Caco-2 (cell line): ENCODE data around the gene GIPC2. TPM values are rescaled to one million over a fixed set of nuclear protein-coding genes. Genes with fewer than 3 reads are reported as not detected.
"Not testable (repeated sequence)": the region's sequence is repeated elsewhere in the genome, so short reads cannot be mapped to it uniquely, and the experiment has no call there.

Experiments used
- BruUV-seq: library from RNA; stranded (reverse); fragments of 400-500 nt; replicated peaks from 2 replicates; lab custom pipeline; 2021; lab: Mats Ljungman, UMichigan
- CTCF ChIA-PET: fragments of 300-600 bp; sonication (Branson Sonifier 250); formaldehyde crosslinking; loops from one replicate; lab custom pipeline; 2022; ENCODE audit warnings: antibody characterized with exemption; lab: Charles Lee
- POLR2A ChIA-PET: fragments of 300-600 bp; sonication (Branson Sonifier 250); formaldehyde crosslinking; loops from one replicate; lab custom pipeline; 2022; ENCODE audit warnings: antibody characterized with exemption; lab: Charles Lee
- DNase-seq, 2 experiments: peaks; one replicate each; pipeline versions ENCODE4 v3.0.0 to v3.0.0-alpha.2; 2020 to 2022
- H3K27me3 ChIP-seq: replicated peaks from 2 replicates; pipeline ENCODE4 v1.6.0; 2011; ENCODE audit warnings: low read length; ENCODE audit not compliant: control insufficient read depth, insufficient read depth
- H3K36me3 ChIP-seq: 2 replicates; pipeline ENCODE4 v1.5.1; 2011; ENCODE audit warnings: low read length; ENCODE audit not compliant: control insufficient read depth, insufficient read depth
- H3K4me1 ChIP-seq: fragments of 250-450 bp; sonication (Bioruptor Pico); 2 replicates; pipeline ENCODE4 v1.5.1; 2020; ENCODE audit warnings: mild to moderate bottlenecking
- H3K4me3 ChIP-seq: 2 replicates; pipeline ENCODE4 v1.5.1; 2011; ENCODE audit warnings: low read depth, mild to moderate bottlenecking, control low read depth, low read length
- H3K9me3 ChIP-seq: fragments of 250-450 bp; sonication (Bioruptor Pico); 2 replicates; pipeline ENCODE4 v1.5.1; 2020; ENCODE audit warnings: mild to moderate bottlenecking, moderate library complexity
- H3K27ac Mint-ChIP-seq: one replicate; pipeline ENCODE4 v1.8.0; 2022; ENCODE audit warnings: mixed read lengths; ENCODE audit not compliant: unreplicated experiment
- H3K27me3 Mint-ChIP-seq: one replicate; pipeline ENCODE4 v1.8.0; 2022; ENCODE audit warnings: mixed read lengths; ENCODE audit not compliant: insufficient read depth, unreplicated experiment
- H3K36me3 Mint-ChIP-seq: one replicate; pipeline ENCODE4 v1.8.0; 2022; ENCODE audit warnings: mild to moderate bottlenecking, mixed read lengths; ENCODE audit not compliant: insufficient read depth, unreplicated experiment
- H3K4me1 Mint-ChIP-seq: one replicate; pipeline ENCODE4 v1.8.0; 2022; ENCODE audit warnings: low read depth, mixed read lengths; ENCODE audit not compliant: unreplicated experiment
- H3K4me3 Mint-ChIP-seq: one replicate; pipeline ENCODE4 v1.8.0; 2022; ENCODE audit warnings: mild to moderate bottlenecking, moderate library complexity, mixed read lengths; ENCODE audit not compliant: unreplicated experiment
- H3K9me3 Mint-ChIP-seq: one replicate; pipeline ENCODE4 v1.8.0; 2022; ENCODE audit warnings: mixed read lengths; ENCODE audit not compliant: unreplicated experiment
- intact Hi-C: fragments of 100-400 bp; cut with micrococcal nuclease; formaldehyde crosslinking; loops from one replicate; pipeline ENCODE4 v1.10.0; 2022; ENCODE audit not compliant: unreplicated experiment
- total RNA-seq: library from RNA; stranded (reverse); gene quantifications from 2 replicates; pipeline ENCODE4 v1.2.3, GENCODE V29; 2022
- TF ChIP-seq, protein P1 (sequence below), 2 experiments: fragments of 200-600 bp in 1 of 2; IDR thresholded peaks; 1 replicate in 1 of 2; 2 replicates in 1 of 2; pipeline versions ENCODE4 v1.5.1 to v1.8.0; 2011 to 2022; ENCODE audit warnings: antibody characterized with exemption in 1 of 2, control low read depth in 1 of 2, inconsistent platforms in 1 of 2, low read depth in 1 of 2, low read length in 1 of 2, mild to moderate bottlenecking in 1 of 2, moderate library complexity in 1 of 2; ENCODE audit not compliant: insufficient read depth in 1 of 2, severe bottlenecking in 1 of 2, unreplicated experiment in 1 of 2

The GIPC2 gene
- total RNA-seq, 1 experiment from 2014 or later: 4.4 TPM

DNA sequence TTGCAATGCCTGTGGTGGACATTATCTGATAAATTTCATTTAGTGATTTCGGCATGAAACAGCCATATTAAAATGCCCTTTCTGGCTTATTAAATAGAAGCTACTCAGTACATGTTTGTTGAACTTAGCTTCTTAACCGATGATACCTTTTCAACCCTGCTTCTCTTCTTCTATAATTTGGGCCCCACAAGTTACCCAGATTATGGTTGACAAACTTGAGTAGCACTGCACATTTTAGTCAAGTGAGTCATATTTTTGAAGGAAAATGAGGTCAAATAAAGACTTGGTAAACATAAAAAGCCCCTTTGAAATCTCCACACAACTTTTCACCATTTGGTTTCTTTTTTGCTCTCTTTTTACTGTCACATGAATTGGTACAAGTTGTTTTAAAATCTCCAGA, 33.8 kb downstream of the GIPC2 start:
- no peak overlapping the region for H3K27ac Mint-ChIP-seq
- POLR2A ChIA-PET: no interaction called here

DNA sequence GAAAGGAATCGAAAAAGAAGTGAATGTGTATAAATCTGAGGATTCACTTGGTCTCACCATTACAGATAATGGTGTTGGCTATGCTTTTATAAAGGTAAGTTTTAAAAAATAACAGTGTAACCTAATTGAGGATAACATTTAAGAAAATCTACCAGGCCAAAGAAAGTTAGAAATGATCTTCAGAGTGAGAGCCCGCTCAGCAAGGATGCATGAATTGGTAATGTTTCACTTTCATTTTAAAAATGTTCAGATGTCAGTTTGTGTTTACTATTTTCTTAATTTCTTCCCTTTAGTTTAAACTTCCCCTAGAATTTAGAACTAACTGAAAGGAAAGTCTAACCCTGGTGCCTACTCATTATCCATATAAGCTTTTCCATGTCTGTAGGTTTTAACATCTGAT, 35.0 kb downstream of the GIPC2 start:
- Mint-ChIP-seq H3K27ac (no peak overlapping the region), H3K36me3 (no peaks in the 10 kb centered on the region), H3K27me3 (no peaks in the 10 kb centered on the region), H3K4me3 (no peak overlapping the region), H3K4me1 (peaks cover 7% of the 10 kb centered on the region), H3K9me3 (no peaks in the 10 kb centered on the region)
- POLR2A ChIA-PET: no interaction called here
- no peaks in the 10 kb centered on the region for H3K4me1 ChIP-seq
- CTCF ChIA-PET: no interaction called here
- H3K4me3 ChIP-seq: no peak overlapping the region
- intact Hi-C loops: no loop called here
- DNase-seq: no peak
- H3K27me3 ChIP-seq: no peaks in the 10 kb centered on the region
- H3K36me3 ChIP-seq: no peaks in the 10 kb centered on the region
- TF ChIP-seq, protein P1, sequence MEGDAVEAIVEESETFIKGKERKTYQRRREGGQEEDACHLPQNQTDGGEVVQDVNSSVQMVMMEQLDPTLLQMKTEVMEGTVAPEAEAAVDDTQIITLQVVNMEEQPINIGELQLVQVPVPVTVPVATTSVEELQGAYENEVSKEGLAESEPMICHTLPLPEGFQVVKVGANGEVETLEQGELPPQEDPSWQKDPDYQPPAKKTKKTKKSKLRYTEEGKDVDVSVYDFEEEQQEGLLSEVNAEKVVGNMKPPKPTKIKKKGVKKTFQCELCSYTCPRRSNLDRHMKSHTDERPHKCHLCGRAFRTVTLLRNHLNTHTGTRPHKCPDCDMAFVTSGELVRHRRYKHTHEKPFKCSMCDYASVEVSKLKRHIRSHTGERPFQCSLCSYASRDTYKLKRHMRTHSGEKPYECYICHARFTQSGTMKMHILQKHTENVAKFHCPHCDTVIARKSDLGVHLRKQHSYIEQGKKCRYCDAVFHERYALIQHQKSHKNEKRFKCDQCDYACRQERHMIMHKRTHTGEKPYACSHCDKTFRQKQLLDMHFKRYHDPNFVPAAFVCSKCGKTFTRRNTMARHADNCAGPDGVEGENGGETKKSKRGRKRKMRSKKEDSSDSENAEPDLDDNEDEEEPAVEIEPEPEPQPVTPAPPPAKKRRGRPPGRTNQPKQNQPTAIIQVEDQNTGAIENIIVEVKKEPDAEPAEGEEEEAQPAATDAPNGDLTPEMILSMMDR (IDR thresholded peaks at IDR 0.05; ENCODE audit: insufficient read depth in 1 of 2, low read depth in 1 of 2, low read length in 1 of 2, severe bottlenecking in 1 of 2, unreplicated experiment in 1 of 2): no peak
- no TSS peak for BruUV-seq
- H3K9me3 ChIP-seq: no peaks in the 10 kb centered on the region

More for the DNA sequence above, 33.8 kb downstream of the GIPC2 start:
- Mint-ChIP-seq H3K9me3 (no peaks in the 10 kb centered on the region), H3K27me3 (no peaks in the 10 kb centered on the region), H3K36me3 (no peaks in the 10 kb centered on the region), H3K4me1 (peaks cover 7% of the 10 kb centered on the region), H3K4me3 (no peak overlapping the region)
- Histone ChIP-seq H3K27me3 (no peaks in the 10 kb centered on the region), H3K4me1 (no peaks in the 10 kb centered on the region), H3K36me3 (no peaks in the 10 kb centered on the region), H3K9me3 (no peaks in the 10 kb centered on the region), H3K4me3 (no peak overlapping the region)
- intact Hi-C loops: no loop called here
- TF ChIP-seq, protein P1 (IDR thresholded peaks at IDR 0.05; ENCODE audit: insufficient read depth in 1 of 2, low read depth in 1 of 2, low read length in 1 of 2, severe bottlenecking in 1 of 2, unreplicated experiment in 1 of 2): no peak
- CTCF ChIA-PET: no interaction called here
- BruUV-seq: no TSS peak
- DNase-seq: no peak

DNA sequence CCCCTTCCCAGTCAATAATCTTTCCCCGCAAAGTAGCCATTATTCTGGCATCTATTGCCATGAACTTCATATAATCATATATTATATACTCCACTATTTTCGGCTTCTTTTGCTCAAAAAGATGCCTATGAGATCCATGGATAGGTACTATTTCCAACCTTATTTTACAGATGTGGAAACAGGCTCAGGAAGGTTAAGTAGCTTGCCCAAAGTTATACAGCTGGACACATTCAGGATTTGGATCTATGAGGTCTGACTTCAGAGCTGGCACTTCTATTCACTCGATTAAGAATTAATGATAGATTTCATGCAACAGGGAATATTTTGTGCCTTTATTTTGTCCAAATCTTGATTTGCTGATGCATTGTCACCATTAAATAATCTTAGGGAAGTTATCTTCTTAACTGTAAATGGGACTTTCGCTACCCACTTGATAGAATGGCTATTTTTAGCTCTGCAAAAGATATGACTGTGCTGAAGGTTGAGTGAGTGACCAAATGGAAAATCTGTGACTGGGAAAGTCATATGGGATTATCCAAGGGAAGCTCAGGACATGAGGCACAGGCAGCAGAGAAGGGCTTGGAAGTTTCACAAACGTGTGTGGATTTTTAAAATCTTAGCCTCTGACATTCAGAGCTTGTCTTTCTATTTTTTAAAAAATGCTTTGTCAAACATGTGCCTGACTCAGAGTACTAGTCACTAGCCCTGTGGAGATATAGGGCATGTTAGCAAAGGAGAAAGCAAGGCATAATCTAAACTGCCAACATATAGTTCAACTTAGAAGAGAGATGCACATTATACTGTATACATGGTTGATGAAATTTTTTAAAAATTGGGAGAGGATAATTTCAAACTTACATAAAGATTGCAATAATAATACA, 36.5 kb downstream of the GIPC2 start:
- ChIA-PET CTCF (interaction anchor here (0.8 kb wide), 1 partner anchor 32 kb away, joined by 3 read pairs; no protein-coding TSS in a partner anchor), POLR2A (no interaction called here)
- TF ChIP-seq, protein P1 (IDR thresholded peaks at IDR 0.05; ENCODE audit: insufficient read depth in 1 of 2, low read depth in 1 of 2, low read length in 1 of 2, severe bottlenecking in 1 of 2, unreplicated experiment in 1 of 2): no peak
- Mint-ChIP-seq H3K36me3 (no peaks in the 10 kb centered on the region), H3K4me3 (no peak overlapping the region), H3K27ac (no peak overlapping the region), H3K27me3 (no peaks in the 10 kb centered on the region), H3K9me3 (no peaks in the 10 kb centered on the region), H3K4me1 (peaks cover 7% of the 10 kb centered on the region)
- no TSS peak for BruUV-seq
- no peak for DNase-seq
- H3K4me3 ChIP-seq: no peak overlapping the region
- intact Hi-C loops: no loop called here
- H3K36me3 ChIP-seq: no peaks in the 10 kb centered on the region
- H3K9me3 ChIP-seq: no peaks in the 10 kb centered on the region
- H3K27me3 ChIP-seq: no peaks in the 10 kb centered on the region
- H3K4me1 ChIP-seq: no peaks in the 10 kb centered on the region

DNA sequence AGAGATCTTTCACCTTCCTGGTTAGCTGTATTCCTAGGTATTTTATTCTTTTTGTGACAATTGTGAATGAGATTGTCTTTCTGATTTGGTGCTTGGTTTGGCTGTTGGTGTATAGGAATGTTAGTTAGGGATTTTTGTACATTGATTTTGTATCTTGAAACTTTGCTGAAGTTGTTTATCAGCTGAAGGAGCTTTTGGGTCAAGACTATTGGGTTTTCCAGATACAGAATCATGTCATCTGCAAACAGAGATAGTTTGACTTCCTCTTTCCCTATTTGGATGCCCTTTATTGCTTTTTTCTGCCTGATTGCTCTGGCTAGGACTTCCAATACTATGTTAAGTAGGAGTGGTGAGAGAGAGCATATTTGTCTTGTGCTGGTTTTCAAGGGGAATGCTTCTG, 38.9 kb downstream of the GIPC2 start:
- DNase-seq, H3K4me1 Mint-ChIP-seq, CTCF ChIA-PET, H3K4me3 ChIP-seq, BruUV-seq, H3K4me1 ChIP-seq, H3K27me3 ChIP-seq, H3K9me3 Mint-ChIP-seq, H3K36me3 Mint-ChIP-seq, intact Hi-C loops, H3K4me3 Mint-ChIP-seq, H3K36me3 ChIP-seq, H3K27ac Mint-ChIP-seq, POLR2A ChIA-PET, H3K9me3 ChIP-seq, H3K27me3 Mint-ChIP-seq: not testable (repeated sequence)
